Measurements from ENCODE around the gene SURF2.
A peak's percentile ranks its signal among the peaks of the same experiment; 100 is the strongest.

Gene SURF2

DNA sequence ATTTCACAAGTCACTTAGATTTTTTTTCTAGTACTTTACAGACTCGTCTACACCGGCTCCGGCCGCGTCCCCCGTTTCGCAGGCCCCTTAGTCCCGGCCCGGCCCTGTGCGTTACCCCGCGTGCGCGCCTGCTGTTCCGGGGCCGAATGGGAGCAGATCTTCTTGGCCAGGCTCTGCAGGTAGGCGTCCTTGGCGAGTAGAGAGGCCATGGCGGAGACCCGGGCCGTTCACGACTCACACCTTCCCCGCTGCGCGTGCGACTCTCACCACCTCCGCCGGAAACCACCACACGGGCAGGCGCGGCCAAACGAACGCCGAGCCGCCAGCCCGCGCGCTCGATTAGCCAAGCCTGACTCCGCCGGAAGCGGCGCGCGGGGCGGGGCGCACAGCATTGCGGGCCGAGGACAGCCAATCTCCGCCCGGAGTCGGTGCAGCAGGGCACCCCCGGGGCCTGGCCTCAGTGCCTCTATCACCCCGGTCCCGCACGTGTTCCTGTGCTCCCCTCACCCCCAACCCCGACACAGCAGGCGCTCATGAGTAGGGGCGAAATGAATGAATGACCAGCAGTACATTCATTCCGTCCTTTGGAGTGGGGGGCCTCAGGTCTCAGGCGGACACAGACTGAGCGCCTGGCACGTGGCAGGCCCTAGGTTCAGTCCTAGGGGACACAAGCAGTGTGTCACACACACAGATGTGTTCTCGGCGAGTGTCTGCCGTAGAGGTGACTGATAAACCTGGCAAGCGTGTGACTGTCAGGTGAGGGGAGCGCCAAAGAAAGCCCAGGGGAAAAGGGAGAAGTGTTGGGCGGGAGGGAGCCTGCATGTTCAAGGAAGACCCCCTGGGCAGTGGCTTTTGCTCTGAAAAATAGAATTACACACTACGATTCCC lies 20.2 kb upstream of the SURF2 start, which contains the start of gene SURF6:
TSS of gene SURF6 (minus strand) at position 265 of the 888 bp plus-strand sequence. CDS start at position 209, 56 bp downstream.
- DNase-seq (ENCODE audit: low read depth), result peak; percentile 74

- DNase-seq (ENCODE audit: low read depth), result no peak
Measured at GRCh38 chr9:133339641-133340040, 16.7 kb upstream of the SURF2 start.

DNA sequence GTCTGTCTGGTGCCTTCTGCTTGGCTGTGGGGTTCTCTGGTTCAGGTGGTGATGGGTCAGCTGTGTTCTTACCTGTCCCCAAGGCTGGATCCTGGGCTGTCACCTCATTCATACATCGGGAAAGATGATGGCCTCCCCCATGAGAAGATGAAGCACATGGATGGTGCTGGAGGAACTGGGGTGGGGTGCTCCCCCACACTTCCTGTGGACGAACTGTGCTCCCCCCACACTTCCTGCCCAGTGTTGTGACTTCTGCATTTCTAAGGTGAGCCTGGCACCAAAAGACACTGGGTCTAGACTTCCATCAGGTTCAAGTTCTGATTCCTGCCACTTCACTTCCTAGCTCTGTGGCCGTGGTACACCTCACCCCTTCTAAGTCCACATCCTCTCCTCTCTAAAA lies 16.1 kb upstream of the SURF2 start:
- no peak for DNase-seq (ENCODE audit: low read depth)

DNA sequence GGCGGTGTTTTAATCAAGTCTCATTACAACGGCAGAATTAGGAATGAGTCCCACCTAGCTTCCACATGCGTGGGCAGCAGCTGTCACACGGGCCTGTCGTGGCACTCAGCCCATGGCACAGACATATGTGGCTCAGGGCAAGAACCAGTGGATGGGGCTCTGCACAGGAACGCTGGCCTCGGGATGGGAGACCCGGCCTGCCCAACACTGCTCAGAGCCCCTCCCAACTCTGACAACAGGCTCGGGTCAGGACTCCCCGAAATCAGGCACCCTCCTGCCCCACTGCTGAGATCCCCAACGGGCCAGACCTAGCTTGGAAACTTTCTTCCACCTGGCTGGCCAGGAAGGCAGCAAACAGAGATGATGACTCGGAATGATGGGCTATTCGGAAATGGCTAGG lies 15.4 kb upstream of the SURF2 start:
- no peak for DNase-seq (ENCODE audit: low read depth)

- no peak for DNase-seq (ENCODE audit: low read depth)
Measured at GRCh38 chr9:133341369-133342068, 14.8 kb upstream of the SURF2 start.

GRCh38 chr9:133342069-133342406 lies 14.3 kb upstream of the SURF2 start:
- no peak for DNase-seq (ENCODE audit: low read depth)

DNA sequence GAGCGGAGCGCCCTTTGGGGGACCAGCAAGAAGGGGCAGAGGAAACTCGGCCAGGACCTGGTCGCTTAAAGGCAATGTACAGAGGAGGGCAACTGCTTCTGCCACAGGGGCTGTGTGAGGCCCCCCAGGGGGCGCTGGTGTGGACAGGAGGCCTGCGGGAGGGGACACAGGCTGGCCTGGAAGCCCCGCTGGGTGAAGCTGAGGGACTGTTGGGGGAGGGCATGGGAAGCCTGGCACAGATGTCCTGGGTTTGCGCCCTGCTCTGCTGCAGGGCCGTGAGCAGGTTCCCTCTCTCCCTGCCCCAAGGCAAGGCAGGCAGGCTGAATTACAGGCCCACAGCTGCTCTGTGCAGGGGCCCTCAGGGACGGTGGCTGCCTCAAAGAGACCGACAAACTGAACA lies 13.8 kb upstream of the SURF2 start:
- no peak for DNase-seq (ENCODE audit: low read depth)

GRCh38 chr9:133344071-133344470 lies 12.3 kb upstream of the SURF2 start:
- DNase-seq (ENCODE audit: low read depth), result no peak

- no peak for DNase-seq (ENCODE audit: low read depth)
Measured at GRCh38 chr9:133344979-133345378, 11.4 kb upstream of the SURF2 start.

GRCh38 chr9:133345596-133345995 lies 10.8 kb upstream of the SURF2 start:
- DNase-seq (ENCODE audit: low read depth), result no peak

- no peak for DNase-seq (ENCODE audit: low read depth)
Measured at GRCh38 chr9:133346021-133346785, 10.1 kb upstream of the SURF2 start.

DNA sequence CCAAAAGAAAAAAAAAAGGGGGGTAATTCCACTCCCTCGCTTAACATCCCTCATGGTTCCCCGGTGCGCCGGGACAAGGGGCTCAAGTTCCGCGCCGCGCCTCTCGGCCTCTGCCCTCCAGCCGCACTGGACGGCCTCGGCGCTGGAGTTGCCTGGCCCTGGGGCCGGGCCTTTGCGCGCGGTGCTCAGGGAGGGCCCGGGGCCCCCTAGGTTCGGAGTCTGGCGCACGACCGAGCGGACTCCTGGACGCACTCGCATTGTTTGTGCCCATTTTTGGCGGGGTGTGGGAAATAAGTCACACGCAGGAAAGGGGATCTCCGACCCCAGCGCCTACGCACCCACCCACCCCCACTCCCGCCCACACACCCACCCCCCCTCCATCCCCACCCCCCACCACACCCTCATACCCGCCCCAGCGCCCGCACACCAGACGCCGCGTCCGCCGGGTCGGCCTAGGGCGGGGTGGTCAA lies 8.8 kb upstream of the SURF2 start:
- no peak for DNase-seq (ENCODE audit: low read depth)

- peak; percentile 93 for DNase-seq (ENCODE audit: low read depth)
Measured at GRCh38 chr9:133347985-133348717, 8.2 kb upstream of the SURF2 start, which contains the start of the genes MED22 and RPL7A. MED22 (minus strand) TSS chr9:133348131; CDS start chr9:133346662, 1,469 bp downstream. RPL7A (plus strand) TSS chr9:133348218; CDS start chr9:133348244, 26 bp downstream.

DNA sequence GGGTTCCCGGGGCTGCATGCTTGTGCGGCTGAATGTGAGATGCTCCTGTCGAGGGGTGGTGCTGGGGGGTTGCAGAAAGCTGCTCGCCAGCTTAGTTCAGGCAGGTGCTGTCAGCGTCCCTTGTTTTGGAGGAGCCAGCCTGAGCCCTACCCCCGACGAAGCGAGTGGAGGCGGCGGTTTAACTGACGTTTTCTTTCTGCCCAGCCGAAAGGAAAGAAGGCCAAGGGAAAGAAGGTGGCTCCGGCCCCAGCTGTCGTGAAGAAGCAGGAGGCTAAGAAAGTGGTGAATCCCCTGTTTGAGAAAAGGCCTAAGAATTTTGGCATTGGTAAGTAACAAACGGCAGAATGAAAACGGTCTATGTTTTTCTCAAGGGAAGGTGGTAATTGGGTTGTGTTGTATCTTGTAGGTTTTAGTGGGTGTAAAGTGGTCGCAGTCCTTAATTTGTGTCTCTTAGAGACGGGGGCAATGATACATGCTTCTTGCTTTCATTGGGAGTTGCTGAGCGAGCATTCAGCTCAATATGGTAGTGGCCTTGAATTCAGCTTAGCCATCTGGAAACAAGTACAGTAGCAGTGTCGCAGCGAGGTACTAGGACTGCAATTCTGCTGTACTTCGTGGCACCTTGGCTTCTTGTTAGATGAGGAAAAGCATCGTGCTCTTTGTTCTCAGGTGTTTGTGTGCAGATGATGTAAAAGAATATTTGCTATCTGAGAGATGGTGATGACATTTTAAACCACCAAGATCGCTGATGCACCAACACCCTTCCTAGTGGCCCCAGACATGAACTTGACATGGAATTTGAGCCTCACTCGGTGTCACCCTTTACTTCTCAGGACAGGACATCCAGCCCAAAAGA lies 7.4 kb upstream of the SURF2 start:
- no peak for DNase-seq (ENCODE audit: low read depth)

DNA sequence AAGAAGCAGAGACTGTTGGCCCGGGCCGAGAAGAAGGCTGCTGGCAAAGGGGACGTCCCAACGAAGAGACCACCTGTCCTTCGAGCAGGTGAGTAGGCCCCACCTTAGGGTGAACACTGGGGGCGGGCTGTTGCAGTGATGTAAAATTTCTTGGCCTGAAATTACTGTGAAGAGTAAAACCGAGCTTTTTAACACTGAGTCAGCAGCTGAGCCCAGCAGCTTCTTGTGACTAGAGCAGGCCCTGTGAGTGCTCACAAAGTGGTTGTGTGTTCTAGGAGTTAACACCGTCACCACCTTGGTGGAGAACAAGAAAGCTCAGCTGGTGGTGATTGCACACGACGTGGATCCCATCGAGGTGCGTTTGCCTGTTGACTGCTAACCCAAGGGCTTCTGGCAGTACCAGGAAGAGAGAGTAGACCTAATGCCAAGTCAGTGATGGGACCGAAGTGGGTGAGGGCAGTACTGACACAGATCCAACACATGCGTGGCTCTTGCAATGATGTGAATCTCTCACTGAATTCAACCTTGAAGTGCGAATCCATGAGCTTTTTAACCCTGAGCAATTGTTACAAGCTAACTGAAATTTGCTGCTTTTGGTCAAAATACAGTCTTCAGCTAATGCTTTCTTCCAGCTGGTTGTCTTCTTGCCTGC lies 6.3 kb upstream of the SURF2 start:
- DNase-seq (ENCODE audit: low read depth), result no peak

DNA sequence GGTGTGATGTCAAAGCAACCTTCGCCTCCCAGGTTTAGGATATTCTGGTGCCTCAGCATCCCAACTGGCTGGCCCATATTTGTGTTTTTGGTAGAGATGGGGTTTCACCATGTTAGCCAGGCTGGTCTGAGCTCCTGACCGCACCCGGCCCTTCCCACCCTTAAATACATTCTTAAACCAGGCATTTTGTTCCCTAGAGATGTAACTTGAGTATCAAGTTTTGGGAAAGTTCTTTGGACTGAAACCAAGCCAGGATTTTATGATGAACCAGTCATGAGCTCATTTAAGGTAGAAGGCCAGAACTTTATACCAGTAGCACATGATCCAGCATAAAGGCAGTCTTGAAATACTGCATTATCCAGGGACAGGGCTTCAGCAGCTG lies 4.8 kb upstream of the SURF2 start:
- DNase-seq (ENCODE audit: low read depth), result no peak

GRCh38 chr9:133351908-133352634 lies 4.3 kb upstream of the SURF2 start:
- no peak for DNase-seq (ENCODE audit: low read depth)

- DNase-seq (ENCODE audit: low read depth), result no peak
Measured at GRCh38 chr9:133352635-133353340, 3.6 kb upstream of the SURF2 start.

DNA sequence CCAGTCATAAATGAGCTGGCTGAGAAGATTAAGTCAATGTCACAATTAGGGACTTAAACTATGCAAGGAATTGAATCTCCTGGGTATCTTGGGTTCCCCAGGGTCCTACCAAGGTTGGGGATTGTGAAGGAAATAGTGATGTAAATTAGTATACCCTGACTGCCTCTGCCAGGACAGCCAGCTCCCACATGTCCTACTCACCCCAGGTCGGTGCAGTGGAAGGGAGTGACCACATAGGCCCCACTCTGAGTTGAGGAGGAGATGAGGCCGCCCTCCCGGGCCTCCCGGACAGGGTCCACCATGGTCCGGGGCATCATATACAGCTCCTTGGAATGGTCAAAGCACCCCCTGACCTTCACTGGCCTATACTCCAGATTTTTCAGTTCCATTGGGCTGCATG lies 2.8 kb upstream of the SURF2 start:
- DNase-seq (ENCODE audit: low read depth), result no peak

Data from GM04504 (cell line).